Urothelium cell line (cell line): ENCODE data around the gene ECSCR.

Source experiments
- DNase-seq: peaks from one replicate; pipeline ENCODE4 v3.0.0; 2011; ENCODE audit warnings: low spot score, mixed read lengths
- FAIRE-seq: peaks from 2 replicates; lab custom pipeline; 2011; peaks lifted over from hg19 to GRCh38; lab: Jason Lieb, UNC

Gene ECSCR

GRCh38 chr5:139474890-139475791 is 12.6 kb upstream of the ECSCR start:
- FAIRE-seq (no peak), DNase-seq (no peak)

- DNase-seq: no peak
Measured at GRCh38 chr5:139473565-139473964, 11.0 kb upstream of the ECSCR start.

GRCh38 chr5:139473105-139473504 is 10.6 kb upstream of the ECSCR start:
- FAIRE-seq (no peak), DNase-seq (no peak)

More at GRCh38 chr5:139473565-139473964, 11.0 kb upstream of the ECSCR start:
- FAIRE-seq: no peak

GRCh38 chr5:139472386-139473030 is 10.0 kb upstream of the ECSCR start:
- FAIRE-seq (no peak), DNase-seq (no peak)

- no peak for DNase-seq
- no peak for FAIRE-seq
Measured at GRCh38 chr5:139470821-139471300, 8.3 kb upstream of the ECSCR start, which contains the start of gene SMIM33. Gene SMIM33 (plus strand): TSS chr5:139471004. CDS start chr5:139471122, 118 bp downstream.

GRCh38 chr5:139468421-139468931 is 5.9 kb upstream of the ECSCR start:
- DNase-seq (no peak), FAIRE-seq (no peak)

GRCh38 chr5:139461698-139462097 is 845 bp downstream of the ECSCR start:
- no peak for FAIRE-seq
- no peak for DNase-seq

- no peak for FAIRE-seq
Measured at GRCh38 chr5:139461176-139461575, 1.4 kb downstream of the ECSCR start.

GRCh38 chr5:139460455-139460854 is 2.1 kb downstream of the ECSCR start:
- DNase-seq: no peak
- no peak for FAIRE-seq

More at GRCh38 chr5:139461176-139461575, 1.4 kb downstream of the ECSCR start:
- DNase-seq: no peak

- no peak for DNase-seq
- no peak for FAIRE-seq
Measured at GRCh38 chr5:139459451-139459934, 3.0 kb downstream of the ECSCR start.

- DNase-seq: peak; percentile 37
- FAIRE-seq: no peak
Measured at GRCh38 chr5:139458580-139459407, 3.7 kb downstream of the ECSCR start.

- no peak for DNase-seq
- no peak for FAIRE-seq
Measured at GRCh38 chr5:139457653-139458306, 4.8 kb downstream of the ECSCR start.

- FAIRE-seq (no peak), DNase-seq (no peak)
Measured at GRCh38 chr5:139457241-139457640, 5.3 kb downstream of the ECSCR start.

- no peak for FAIRE-seq
- DNase-seq: no peak
Measured at GRCh38 chr5:139456776-139457175, 5.8 kb downstream of the ECSCR start.

- DNase-seq (no peak), FAIRE-seq (no peak)
Measured at GRCh38 chr5:139454568-139455290, 7.8 kb downstream of the ECSCR start.

GRCh38 chr5:139453683-139454567 is 8.6 kb downstream of the ECSCR start:
- DNase-seq: no peak
- no peak for FAIRE-seq

- FAIRE-seq (no peak), DNase-seq (no peak)
Measured at GRCh38 chr5:139451878-139452660, 10.5 kb downstream of the ECSCR start.

GRCh38 chr5:139451176-139451575 is 11.4 kb downstream of the ECSCR start:
- DNase-seq (no peak), FAIRE-seq (no peak)
